HG02759 (cell line): Measurements from ENCODE around the gene LRWD1.
"Not testable (repeated sequence)": the region's sequence is repeated elsewhere in the genome, so short reads cannot be mapped to it uniquely, and the experiment has no call there.

Experiments used
- ATAC-seq: cut with Tn5 transposase; IDR thresholded peaks from one replicate; pipeline ENCODE4 v1.9.1; 2021; ENCODE audit warnings: mild to moderate bottlenecking, moderate library complexity; ENCODE audit not compliant: unreplicated experiment

Gene LRWD1

DNA sequence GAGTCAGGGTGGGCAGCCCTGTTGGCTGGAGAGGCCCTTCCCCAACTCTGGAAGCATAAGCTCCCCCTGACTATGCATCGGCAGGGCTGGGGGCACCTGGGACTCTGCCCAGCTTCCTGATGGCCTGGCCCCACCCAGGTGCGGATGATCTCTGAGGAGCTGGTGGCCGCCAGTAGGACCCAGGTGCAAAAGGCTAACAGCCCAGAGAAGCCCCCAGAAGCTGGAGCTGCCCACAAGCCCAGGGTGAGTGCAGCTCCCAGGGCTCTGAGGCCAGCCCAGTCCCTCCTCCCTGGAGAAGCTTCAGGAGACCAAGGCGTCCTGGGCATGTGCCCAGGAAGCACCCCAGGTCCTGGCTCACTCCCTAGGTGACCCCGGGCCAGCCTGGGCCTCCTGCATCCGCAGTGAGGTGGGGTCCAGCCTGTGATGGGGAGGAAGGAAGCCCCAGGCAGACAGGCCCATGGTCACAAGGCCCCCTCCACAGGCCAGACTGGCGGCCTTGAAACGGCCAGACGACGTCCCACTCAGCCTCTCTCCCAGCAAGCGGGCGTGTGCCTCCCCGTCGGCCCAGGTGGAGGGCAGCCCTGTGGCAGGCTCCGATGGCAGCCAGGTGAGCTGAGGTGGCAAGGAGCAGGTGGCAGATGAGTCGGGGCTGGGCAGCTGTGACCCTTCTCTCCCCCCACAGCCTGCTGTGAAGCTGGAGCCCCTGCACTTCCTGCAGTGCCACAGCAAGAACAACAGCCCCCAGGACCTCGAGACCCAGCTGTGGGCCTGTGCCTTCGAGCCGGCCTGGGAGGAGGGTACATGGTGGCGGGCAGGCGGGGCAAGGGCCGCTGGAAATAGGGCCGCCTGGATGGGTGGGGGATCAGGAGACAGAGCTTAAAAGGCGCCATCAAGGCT lies 3.0 kb downstream of the LRWD1 start:
- ATAC-seq: no peak

DNA sequence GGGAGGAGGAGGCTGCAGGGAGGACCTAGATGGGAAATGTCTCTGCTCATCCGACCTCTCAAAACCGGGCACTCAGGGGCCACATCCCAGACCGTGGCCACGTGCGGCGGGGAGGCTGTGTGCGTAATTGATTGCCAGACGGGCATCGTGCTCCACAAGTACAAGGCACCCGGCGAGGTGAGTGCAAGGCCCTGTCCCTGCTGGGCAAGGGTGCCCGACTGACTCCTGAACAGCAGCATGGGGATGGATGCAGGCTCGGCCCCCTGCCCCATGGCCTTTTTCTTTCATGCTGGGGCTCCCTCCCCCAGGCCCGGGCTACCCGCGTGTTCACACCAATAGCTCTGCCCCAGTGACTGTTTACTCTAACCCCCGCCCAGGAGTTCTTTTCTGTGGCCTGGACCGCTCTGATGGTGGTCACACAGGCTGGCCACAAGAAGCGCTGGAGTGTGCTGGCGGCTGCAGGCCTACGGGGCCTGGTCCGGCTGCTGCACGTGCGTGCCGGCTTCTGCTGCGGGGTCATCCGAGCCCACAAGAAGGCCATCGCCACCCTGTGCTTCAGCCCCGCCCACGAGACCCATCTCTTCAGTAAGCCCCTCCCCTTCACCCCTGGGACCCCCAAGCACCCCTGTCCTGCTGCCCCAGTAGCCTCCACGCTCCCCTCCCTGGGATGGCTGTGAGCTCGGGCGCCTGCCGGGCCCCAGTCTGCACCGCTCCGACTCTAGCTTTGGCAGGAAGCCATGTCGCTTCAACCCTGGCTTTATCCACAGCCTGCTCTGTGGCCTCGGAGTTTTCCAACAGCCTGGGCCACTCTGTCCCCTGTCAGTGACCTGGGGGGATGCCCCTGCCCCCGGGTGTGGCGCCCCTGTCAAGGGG lies 3.9 kb downstream of the LRWD1 start:
- no peak for ATAC-seq

DNA sequence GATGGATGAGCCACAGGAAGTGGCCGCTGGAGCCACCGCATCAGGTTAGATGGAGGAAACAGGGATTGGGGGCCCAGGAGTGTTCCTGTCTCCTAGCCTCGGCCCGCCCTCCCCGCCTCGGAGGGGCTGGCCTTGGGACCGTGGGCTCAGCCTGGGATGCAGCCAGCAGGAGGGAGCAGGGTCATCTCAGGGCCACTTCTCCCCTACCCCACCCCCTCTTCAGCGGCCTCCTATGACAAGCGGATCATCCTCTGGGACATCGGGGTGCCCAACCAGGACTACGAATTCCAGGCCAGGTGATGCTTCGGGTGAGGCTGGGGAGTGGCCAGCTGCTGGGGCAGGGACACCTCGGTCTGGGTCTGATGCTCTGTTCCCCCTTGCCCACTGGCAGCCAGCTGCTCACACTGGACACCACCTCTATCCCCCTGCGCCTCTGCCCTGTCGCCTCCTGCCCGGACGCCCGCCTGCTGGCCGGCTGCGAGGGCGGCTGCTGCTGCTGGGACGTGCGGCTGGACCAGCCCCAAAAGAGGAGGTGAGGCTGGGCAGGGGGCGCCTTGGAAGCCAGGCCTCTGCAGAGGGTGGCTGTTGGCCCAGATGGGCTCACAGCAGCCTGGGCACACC lies 4.7 kb downstream of the LRWD1 start:
- ATAC-seq: no peak

DNA sequence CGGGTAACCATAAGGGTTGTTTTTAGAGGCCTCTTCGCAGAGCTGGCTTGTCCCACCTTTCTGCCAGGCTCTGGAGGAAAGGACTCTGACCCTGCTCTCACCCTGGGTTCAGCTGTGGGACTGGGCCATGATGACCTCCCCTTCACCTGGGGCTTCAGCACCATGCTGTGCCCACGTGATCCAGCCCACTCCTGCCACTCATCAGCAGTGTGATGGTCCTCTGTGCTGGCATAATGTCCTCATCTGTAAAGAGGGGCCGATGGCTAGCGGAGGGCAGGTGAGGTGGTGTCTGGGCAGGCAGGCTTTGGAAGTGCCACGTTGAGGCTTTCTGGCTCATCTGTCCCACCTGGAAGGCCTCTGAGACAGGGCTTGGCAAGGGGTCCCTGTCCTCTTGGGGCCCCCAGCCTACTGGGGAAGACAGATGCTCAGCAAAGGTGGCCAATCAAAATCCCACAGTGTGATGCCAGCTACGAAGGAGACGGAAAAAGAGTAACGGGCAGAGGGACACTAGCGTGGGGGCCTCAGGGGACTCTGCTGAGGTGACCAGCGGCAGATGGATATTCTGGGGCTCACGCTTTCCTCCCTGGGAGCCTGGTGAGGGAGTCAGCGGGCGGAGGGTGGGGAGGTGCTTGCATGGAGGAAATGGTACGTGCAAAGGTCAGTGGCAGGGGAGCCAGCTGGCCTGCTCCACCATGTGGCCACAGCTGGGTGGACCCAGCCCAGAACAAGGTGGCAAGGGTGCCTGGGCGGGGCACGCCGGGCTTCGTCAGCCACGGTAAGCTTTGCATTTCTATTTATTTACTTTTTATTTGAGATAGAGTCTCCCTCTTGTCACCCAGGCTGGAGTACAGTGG lies 5.4 kb downstream of the LRWD1 start:
- ATAC-seq: no peak

DNA sequence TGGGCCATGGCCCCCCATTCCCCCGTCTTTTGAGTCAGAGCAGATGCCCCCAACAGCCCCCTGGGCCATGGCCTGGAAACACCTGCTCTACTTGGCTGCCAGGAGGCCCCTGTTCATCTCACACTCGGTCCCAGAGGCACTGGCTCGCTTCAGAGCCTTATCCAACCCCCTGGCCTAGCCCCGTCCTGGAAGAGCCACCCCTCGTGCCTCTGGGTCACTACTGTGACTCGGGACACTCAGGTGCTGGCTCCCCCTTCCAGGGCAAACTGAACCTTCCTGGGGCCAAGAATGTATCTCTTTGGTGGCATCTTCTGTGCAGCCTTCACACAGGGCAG lies 7.0 kb downstream of the LRWD1 start:
- ATAC-seq: no peak

DNA sequence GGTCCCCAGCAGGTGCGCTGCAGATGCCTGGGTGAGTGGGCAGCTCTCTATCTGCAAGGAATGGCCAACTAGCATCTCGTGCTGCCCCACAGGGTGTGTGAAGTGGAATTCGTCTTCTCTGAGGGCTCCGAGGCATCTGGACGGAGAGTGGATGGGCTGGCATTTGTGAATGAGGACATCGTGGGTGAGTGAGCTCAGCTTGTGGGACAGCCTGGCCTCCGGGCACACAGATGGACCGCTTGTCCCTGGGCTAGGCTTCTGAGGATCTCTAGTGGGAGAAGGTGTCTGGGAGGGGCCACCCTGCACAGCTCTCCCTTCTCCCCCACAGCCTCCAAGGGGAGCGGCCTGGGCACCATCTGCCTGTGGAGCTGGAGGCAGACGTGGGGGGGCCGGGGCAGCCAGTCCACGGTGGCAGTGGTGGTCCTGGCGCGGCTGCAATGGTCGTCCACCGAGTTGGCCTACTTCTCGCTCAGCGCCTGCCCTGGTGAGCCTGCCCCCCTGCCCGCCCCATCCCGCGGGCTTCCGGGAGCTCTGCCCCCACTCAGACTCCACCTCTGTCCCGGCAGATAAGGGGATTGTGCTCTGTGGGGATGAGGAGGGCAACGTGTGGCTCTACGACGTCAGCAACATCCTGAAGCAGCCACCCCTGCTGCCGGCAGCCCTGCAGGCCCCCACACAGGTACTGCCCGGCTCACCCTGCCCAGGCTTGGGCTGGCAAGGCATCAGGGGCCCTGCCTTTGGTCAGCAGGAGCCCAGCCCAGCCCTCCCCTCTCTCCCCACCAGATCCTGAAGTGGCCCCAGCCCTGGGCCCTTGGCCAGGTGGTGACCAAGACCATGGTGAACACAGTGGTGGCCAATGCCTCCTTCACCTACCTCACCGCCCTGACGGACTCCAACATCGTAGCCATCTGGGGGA lies 7.6 kb downstream of the LRWD1 start:
- no peak for ATAC-seq

DNA sequence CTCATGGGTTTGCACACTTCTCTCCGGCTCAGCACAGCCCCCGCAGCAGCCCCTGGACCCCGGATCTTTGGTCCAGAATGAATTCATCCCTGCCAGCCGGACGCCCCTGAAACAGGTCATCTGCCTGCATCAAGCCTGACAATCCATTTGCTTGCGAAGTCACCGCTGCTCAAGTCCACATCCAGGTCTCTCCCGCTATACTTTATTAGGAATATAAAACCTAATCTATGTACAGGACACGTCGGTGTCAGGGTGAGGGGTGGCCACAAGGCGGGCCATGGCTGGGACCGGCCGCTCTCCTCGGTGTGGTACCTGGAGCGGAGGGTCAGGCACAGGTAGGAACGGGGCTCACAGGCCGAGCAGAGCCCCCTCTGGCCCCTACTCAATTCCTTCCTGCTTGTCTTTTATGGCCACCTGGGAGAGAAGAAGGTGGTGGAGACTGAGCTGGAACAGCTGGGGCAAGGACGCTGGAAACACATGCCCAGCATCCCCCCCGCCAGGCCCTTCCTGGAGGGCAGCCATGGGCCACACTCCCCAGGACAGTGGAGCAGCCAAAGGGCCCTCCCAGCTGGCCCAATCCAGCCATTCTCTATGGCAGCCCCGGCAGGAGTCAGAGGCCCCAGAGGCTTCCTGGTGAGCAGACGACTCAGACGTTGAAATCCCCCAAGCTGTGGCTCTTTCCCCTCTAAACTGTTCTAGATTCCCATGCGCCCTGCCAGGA lies 8.6 kb downstream of the LRWD1 start:
- ATAC-seq: no peak

DNA sequence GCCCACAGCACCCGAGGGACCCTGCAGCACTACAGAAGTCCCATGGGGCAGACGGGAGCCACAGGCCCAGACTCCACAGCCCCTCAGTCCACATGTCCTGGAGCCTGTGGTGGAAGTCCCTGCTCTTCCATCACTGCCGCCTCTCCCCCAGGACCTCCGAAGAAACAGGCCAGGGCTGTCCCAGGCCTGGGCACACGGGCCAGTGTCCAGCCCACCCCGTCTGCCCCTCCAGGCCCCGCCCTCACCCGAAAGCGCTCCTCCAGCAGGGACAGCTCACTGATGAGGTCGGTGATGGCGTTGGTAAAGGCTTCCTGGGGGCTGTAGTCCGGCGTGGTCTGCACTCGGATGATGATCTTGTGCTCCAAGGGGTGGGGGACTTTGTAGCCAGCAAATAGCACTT lies 9.3 kb downstream of the LRWD1 start:
- ATAC-seq: not testable (repeated sequence)

DNA sequence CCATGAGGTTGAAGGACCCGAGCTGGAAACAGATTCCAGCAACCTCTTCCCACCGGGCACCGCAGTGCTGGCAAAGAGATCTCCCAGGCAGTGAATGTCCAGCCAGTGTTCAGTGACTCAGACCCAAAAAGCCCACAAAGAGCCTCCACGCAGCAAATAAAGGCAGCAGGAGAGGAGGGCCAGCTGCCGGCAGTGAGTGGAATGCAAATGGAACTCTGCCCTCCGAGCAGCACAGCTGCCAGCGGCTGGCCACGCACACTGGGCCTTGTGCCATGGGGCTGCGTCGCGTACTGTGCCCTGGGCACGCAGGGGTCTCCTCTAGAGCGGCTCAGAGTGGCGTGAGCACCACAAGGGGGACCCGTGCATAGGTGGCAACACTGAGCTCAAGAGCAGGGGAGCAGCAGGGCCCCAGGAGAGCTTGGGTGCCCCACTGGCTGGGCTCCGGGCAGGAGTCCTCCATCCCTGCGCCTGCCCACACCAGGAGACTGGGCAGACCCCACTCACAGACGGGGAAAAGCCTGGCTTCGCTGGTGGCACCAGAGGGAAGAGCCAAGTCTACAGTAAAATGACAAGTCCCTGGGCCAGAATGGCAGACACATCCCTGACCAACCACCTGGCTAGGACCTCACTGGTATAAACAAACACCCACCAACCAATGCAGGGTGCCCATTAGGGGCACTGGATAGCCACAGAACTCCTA lies 10.1 kb downstream of the LRWD1 start:
- not testable (repeated sequence) for ATAC-seq

DNA sequence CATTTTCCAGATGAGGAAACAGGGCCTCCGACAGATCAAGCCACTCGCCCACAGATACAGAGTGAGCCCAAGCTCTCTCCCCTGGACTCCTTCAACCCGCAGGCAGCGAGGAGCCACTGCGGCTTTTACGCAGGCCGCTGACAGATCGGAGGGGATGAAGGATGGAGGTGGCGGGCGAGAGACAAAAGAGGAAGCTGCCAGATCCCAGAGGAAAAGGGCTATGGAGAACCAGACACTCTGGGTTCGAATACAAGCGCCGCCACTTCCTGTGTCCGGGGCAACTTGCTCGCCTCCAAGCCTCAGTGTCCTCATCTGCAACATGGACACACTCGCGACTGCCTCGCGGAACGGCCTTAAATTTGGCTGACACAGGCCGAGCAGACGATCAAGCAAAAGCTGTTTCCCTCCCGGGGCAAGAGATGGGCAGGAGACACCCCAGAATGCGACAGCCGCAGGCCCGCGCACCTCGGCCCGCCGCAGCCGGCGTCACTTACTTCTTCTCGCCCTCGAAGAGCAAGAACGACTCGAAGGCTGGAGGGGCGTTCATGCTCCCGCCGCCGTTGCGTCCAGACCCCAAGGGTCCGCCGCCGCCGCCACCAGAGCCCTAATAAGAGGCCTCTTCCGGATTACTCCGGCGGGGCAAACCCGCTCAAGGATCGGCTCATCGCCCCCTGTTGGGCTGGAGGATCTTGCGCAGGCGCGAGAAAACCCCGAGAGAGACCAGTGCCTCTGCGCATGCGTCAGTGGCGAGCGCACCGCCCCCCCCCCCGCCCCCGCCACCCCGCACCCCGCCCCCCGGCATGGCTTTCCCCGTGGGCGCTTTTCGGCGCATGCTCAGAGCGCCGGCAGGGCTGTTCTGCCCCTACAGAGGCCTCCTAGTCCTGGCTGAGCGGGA lies 13.8 kb downstream of the LRWD1 start, which contains the start of gene POLR2J:
Gene POLR2J, minus strand, starts transcription at position 609 of the 895 bp plus-strand sequence. Its CDS starts 62 bp downstream, at position 547.
- peak; percentile 85 for ATAC-seq

DNA sequence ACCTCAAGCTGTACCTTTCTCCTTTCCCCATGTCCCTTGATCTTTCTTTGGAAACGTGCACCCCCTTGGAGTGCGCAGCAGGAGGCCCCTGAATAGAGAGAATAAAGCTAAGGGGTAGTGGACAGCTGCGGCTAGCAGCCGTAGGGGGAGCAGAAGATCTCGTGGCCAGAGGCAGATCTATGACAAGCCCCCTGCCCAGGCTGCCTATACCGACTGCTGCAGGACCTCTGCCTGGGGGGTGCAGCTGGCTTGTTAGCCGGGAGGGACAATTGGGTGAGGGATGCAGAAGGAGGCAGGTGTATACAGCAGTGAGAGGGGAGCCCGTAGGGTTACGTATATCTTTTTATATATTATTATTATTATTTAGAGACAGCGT lies 14.4 kb downstream of the LRWD1 start:
- ATAC-seq: peak; percentile 26

DNA sequence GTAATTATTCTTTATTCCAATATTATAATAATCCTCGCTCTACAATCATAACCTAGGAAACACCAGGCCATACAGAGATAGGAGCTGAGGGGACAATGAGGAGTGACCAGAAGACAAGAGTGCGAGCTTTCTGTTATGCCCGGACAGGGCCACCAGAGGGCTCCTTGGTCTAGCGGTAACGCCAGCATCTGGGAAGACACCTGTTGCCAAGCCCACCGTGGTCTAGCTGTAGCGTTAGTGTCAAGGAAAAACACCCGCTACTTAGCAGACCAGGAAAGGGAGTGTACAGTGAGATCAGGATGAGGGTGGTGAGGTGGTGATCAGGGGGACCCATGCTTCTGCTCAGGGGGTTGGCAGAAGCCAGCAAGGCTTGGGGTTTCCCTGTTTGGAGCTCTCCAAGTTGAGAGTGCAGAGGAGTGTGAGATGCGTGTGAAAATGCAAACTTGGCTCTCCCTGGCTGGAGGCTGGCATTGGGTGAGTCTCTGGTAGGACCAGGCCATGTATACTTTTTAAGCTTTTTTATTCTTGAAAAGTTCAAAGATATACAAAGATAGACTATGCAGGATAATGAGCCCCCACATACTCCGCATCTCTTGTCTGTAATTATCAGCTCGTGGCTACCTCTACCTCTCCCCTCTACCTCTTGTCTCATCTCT lies 15.3 kb downstream of the LRWD1 start:
- not testable (repeated sequence) for ATAC-seq

DNA sequence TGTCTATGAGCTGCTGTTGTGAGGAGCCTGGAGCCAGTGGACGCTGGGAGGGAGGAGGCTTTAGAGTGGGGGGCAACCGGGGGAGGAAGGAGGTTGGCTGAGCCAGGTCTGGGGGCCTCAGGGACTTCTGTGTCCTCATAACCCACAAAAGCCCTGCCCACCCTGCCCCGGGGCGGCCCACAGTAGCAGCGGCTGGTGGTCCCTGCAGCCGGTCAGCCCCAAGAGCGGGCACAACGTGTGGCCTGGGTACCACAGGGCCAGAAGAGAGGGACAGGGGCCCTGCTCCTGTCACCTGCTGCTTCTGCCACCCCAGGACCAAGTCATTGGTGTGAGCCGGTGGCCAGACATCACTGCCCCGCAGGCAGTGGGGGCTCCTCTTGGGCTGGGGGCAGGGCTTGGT lies 17.2 kb downstream of the LRWD1 start:
- not testable (repeated sequence) for ATAC-seq

DNA sequence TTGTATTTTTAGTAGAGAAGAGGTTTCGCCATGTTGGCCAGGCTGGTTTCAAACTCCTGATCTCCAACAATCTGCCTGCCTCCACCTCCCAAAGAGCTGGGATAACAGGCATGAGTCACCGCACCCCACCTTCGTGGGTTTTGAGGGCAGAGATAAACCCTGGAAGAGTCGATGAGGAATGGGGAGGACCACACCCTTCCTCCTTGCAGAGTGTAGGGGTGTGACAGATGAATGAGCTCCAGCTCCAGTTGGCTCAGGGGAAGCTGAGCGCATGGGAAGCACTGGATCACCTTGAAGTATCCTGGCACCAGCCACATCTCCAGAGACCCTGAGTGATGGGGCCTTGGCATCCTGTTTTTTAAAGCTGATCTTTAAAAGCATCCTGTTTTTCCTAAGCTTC lies 19.5 kb downstream of the LRWD1 start:
- not testable (repeated sequence) for ATAC-seq

DNA sequence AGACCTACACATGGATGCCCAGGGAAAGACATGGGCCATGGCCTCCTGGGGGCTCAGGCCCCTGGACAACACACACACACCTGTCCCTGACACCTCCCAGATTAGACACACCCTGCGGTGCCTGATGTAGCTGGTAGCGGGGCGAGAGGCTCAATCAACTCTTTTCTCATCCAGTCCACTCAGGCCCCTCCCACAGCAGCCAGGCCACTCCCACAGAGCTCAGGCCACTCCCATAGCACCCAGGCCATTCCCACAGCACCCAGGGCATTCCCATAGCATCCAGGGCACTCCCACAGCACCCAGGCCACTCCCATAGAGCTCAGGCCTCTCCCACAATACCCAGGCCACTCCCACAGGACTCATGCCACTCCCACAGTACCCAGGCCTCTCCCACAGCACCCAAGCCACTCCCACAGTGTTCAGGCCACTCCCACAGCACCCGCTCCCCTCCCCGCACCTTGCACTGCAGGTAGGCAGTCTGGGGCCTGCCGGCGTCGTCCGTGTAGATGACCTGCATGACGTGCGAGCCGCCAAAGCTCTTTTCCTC lies 25.8 kb downstream of the LRWD1 start:
- ATAC-seq: peak; percentile 45

DNA sequence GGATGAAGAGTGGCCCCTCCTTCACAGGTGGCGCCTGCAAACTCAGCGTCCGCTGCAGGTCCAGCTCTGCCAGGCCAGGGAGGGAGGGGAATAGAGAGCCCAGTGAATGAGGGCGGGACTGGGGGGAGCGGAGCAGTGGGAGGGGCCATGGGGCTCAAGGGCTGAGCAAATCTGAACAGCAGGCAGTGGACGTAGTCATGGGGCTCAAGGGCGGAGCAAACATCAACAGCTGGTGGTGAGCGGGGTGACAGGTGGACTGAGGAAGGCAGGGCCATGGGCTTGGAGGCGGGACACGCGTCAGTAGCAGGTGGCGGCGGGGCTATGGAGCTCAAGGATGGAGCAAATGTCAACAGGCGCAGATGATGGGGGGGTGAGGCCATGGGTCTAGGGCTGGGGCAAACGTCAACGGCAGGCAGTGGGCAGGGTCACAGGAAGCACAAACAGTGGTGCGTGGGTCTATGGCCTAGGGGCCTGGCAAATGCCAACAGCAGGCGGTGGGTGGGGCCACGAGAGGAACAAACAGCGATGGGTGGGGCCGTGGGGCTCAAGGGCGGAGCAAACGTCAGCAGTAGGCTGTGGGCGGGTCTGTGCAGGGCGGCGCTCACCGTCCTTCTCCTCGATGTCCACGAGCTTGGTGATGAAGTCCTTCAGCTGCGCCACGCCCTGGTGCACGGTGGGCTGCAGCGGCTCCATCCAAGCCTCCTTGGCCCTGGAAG lies 28.6 kb downstream of the LRWD1 start:
- peak; percentile 41 for ATAC-seq
